Fibroblast of villous mesenchyme (primary cell): Measurements from ENCODE around the gene TLR6. TPM values are rescaled to one million over a fixed set of nuclear protein-coding genes. Genes with fewer than 3 reads are reported as not detected.
A peak's percentile ranks its signal among the peaks of the same experiment; 100 is the strongest.

Source experiments
- DNase-seq: peaks from one replicate; pipeline ENCODE4 v3.0.0-alpha.2; 2010; ENCODE audit warnings: low read depth
- H3K4me3 ChIP-seq: 2 replicates; pipeline ENCODE4 v1.5.1; 2011; ENCODE audit warnings: low read depth, mild to moderate bottlenecking, low read length
- total RNA-seq: library from RNA; depleted of rRNA; stranded (reverse); fragments of >200 nt; gene quantifications from 2 replicates; pipeline ENCODE4 v1.2.3, GENCODE V29; 2012
- TF ChIP-seq, protein P1 (sequence below): IDR thresholded peaks from 2 replicates; pipeline ENCODE4 v1.5.1; 2012; ENCODE audit warnings: low read depth, mild to moderate bottlenecking, low read length; ENCODE audit not compliant: insufficient read depth

The TLR6 gene
- total RNA-seq, 1 donor: 3.0 TPM

- TF ChIP-seq, protein P1, sequence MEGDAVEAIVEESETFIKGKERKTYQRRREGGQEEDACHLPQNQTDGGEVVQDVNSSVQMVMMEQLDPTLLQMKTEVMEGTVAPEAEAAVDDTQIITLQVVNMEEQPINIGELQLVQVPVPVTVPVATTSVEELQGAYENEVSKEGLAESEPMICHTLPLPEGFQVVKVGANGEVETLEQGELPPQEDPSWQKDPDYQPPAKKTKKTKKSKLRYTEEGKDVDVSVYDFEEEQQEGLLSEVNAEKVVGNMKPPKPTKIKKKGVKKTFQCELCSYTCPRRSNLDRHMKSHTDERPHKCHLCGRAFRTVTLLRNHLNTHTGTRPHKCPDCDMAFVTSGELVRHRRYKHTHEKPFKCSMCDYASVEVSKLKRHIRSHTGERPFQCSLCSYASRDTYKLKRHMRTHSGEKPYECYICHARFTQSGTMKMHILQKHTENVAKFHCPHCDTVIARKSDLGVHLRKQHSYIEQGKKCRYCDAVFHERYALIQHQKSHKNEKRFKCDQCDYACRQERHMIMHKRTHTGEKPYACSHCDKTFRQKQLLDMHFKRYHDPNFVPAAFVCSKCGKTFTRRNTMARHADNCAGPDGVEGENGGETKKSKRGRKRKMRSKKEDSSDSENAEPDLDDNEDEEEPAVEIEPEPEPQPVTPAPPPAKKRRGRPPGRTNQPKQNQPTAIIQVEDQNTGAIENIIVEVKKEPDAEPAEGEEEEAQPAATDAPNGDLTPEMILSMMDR: no peak
- DNase-seq: no peak
- H3K4me3 ChIP-seq: no peak overlapping the region
These were observed 65.6 kb downstream of the TLR6 start for GRCh38 chr4:38791010-38791409.

DNA sequence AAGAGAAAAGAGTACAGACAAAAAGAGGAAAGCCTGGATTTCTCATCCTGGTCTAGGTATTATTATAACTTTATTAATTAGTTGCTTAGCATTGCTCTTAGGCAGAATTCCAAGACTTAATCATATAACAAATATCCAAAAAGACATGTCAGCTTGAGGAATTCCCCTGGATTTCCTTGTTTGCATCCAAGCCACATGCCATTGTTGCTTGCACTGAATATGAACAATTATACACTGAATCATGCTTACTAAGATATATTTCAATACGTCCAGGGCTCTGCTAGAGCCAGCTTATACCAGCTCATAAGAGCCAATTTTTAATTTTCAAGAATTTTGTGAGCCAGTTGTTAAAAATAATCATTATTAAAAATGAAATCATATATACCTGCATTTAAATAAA, 68.3 kb downstream of the TLR6 start:
- TF ChIP-seq, protein P1: no peak
- no peak overlapping the region for H3K4me3 ChIP-seq
- no peak for DNase-seq

DNA sequence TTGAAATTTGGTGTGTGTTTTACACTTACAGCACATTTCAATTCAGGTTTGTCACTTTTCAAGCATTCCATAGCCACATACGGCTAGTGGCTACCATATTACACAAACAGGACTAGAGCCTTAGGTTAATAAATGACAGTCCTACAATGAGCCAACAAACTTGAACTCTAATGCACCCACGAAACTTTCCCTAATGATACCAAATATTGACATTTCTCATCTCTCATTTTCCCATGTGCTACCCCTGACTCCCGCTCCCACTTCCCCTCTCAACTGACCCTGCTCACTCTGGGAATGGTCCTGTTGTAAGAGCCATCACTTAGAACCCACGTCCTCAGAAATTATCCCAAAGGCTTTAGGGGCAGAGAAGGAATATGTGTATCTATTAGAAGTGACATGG, 68.9 kb downstream of the TLR6 start:
- TF ChIP-seq, protein P1: no peak
- no peak overlapping the region for H3K4me3 ChIP-seq
- no peak for DNase-seq

GRCh38 chr4:38785901-38786402, 70.7 kb downstream of the TLR6 start:
- DNase-seq: peak; percentile 4

DNA sequence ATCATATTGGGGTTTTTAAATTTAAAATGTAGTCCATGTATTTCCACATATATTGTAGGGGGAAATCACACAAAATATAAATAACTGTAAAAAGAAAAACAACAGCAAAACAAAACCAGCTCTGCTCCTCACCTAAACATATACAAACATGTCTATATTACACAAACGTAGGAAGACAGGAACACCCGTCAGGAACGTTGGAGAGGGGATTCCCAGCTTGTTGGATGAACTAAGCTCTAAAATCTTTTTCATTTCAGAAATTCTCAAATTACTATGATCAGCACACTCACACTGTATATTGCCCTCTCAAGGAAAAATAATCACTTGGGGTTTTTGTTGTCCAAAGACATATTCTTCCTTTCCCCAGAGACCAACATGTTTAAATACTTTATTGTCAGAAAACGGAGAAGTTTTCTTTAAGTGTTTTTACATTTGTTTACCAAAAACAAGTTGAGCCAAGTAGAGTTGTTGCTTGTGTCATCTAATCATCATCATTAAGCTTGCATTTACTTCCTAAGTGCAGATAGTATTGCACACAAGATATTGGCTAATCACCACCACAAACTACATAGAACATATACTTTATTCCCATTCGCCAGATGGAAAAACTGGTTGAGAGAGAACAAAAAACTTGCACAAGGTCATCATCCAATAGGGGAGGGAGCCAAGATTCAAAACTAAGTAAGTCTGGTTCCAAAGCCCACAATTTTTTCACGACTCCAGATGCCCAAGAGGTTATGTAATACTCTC, 71.4 kb downstream of the TLR6 start:
- TF ChIP-seq, protein P1: no peak
- H3K4me3 ChIP-seq: no peak overlapping the region
- no peak for DNase-seq

More at GRCh38 chr4:38785901-38786402, 70.7 kb downstream of the TLR6 start:
- no peak overlapping the region for H3K4me3 ChIP-seq
- TF ChIP-seq, protein P1: no peak

DNA sequence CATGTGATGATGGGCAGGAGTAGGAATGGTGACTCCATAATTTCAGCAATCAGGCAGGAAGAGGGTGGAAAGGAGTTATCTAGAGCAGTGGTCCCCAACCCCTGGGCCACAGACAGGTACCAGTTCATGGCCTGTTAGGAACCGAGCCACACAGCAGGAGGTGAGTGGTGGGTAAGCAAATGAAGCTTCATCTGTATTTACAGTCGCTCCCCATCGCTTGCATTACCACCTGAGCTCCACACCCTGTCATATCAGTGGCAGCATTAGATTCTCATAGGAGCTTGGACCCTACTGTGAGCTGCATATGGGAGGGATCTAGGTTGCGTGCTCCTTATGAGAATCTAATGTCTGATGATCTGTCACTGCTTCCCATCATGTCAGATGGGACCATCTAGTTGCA, 72.5 kb downstream of the TLR6 start:
- H3K4me3 ChIP-seq: no peak overlapping the region
- DNase-seq: no peak
- TF ChIP-seq, protein P1: no peak

- TF ChIP-seq, protein P1: no peak
- no peak for DNase-seq
- H3K4me3 ChIP-seq: no peak overlapping the region
These were observed 73.5 kb downstream of the TLR6 start for GRCh38 chr4:38783109-38783460.
